Measurements from ENCODE around the gene ABI3BP.

GRCh38 chr3:100891827-100892226 lies 101.4 kb downstream of the ABI3BP start:
- TF ChIP-seq POLR2A (IDR thresholded peaks at IDR 0.05; ENCODE audit: extremely low read depth, insufficient read length) (no peak), MYC (IDR thresholded peaks at IDR 0.05; ENCODE audit: low read depth, low read length) (no peak)
- TF ChIP-seq, protein P1, sequence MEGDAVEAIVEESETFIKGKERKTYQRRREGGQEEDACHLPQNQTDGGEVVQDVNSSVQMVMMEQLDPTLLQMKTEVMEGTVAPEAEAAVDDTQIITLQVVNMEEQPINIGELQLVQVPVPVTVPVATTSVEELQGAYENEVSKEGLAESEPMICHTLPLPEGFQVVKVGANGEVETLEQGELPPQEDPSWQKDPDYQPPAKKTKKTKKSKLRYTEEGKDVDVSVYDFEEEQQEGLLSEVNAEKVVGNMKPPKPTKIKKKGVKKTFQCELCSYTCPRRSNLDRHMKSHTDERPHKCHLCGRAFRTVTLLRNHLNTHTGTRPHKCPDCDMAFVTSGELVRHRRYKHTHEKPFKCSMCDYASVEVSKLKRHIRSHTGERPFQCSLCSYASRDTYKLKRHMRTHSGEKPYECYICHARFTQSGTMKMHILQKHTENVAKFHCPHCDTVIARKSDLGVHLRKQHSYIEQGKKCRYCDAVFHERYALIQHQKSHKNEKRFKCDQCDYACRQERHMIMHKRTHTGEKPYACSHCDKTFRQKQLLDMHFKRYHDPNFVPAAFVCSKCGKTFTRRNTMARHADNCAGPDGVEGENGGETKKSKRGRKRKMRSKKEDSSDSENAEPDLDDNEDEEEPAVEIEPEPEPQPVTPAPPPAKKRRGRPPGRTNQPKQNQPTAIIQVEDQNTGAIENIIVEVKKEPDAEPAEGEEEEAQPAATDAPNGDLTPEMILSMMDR (IDR thresholded peaks at IDR 0.05; ENCODE audit: low read depth, low read length), result no peak
- TF ChIP-seq, protein P2, sequence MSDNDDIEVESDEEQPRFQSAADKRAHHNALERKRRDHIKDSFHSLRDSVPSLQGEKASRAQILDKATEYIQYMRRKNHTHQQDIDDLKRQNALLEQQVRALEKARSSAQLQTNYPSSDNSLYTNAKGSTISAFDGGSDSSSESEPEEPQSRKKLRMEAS (IDR thresholded peaks at IDR 0.05; ENCODE audit: low read depth, low read length), result no peak

Data from NB4 (cell line).